Mesenchymal stem cell (in vitro differentiated cells and primary cell): ENCODE results near the gene BPIFB6.
"Not testable (repeated sequence)": the region's sequence is repeated elsewhere in the genome, so short reads cannot be mapped to it uniquely, and the experiment has no call there.

Experiments
- DNase-seq: peaks from one replicate; pipeline ENCODE4 v3.0.0-alpha.2; 2013
- H2AFZ ChIP-seq: one replicate; pipeline ENCODE4 v1.6.1; 2013; ENCODE audit warnings: low read depth, mild to moderate bottlenecking, control low read depth, inconsistent platforms, low read length, moderate library complexity
- H2AK5ac ChIP-seq: 2 replicates; pipeline ENCODE4 v1.6.1; 2013; ENCODE audit warnings: low read length, moderate library complexity, mild to moderate bottlenecking, inconsistent platforms; ENCODE audit not compliant: severe bottlenecking
- H2BK120ac ChIP-seq: one replicate; pipeline ENCODE4 v1.6.1; 2013; ENCODE audit warnings: low read depth, mild to moderate bottlenecking, inconsistent platforms, low read length, moderate library complexity
- H2BK12ac ChIP-seq, 2 experiments: one replicate each; pipeline ENCODE4 v1.6.1; 2013; ENCODE audit warnings: inconsistent platforms in 2 of 2, low read length in 2 of 2, mild to moderate bottlenecking in 2 of 2, moderate library complexity in 2 of 2, control low read depth in 1 of 2
- H2BK15ac ChIP-seq: one replicate; pipeline ENCODE4 v1.6.1; 2013; ENCODE audit warnings: mild to moderate bottlenecking, low read depth, inconsistent platforms; ENCODE audit not compliant: poor library complexity, severe bottlenecking
- H2BK5ac ChIP-seq: 2 replicates; pipeline ENCODE4 v1.6.1; 2013; ENCODE audit warnings: low read depth, mild to moderate bottlenecking, low read length, control low read depth, inconsistent platforms; ENCODE audit not compliant: poor library complexity, severe bottlenecking
- H3K14ac ChIP-seq, 2 experiments: one replicate each; pipeline ENCODE4 v1.6.1; 2013; ENCODE audit warnings: inconsistent platforms in 2 of 2, low read length in 2 of 2, control low read depth in 1 of 2, mild to moderate bottlenecking in 1 of 2, moderate library complexity in 1 of 2
- H3K18ac ChIP-seq, 2 experiments: one replicate each; pipeline ENCODE4 v1.6.1; 2013; ENCODE audit warnings: inconsistent platforms in 2 of 2, low read length in 2 of 2, control low read depth in 1 of 2, low read depth in 1 of 2, mild to moderate bottlenecking in 1 of 2
- H3K23ac ChIP-seq, 2 experiments: one replicate each; pipeline ENCODE4 v1.6.1; 2013; ENCODE audit warnings: inconsistent platforms in 2 of 2, low read length in 2 of 2, mild to moderate bottlenecking in 2 of 2, moderate library complexity in 2 of 2, control low read depth in 1 of 2
- H3K27ac ChIP-seq: 2 replicates; pipeline ENCODE4 v1.5.1; 2013; ENCODE audit warnings: mild to moderate bottlenecking, moderate library complexity, low read length, control low read depth, inconsistent platforms; ENCODE audit not compliant: poor library complexity, severe bottlenecking
- H3K27me3 ChIP-seq, 2 experiments: 2 replicates each; pipeline versions ENCODE4 v1.6.1 to v1.7.0; 2013; ENCODE audit warnings: low read length in 2 of 2, mild to moderate bottlenecking in 2 of 2, moderate library complexity in 2 of 2, control low read depth in 1 of 2, inconsistent platforms in 1 of 2; ENCODE audit not compliant: control insufficient read depth in 1 of 2, insufficient read depth in 1 of 2
- H3K36me3 ChIP-seq, 2 experiments: 2 replicates each; pipeline versions ENCODE4 v1.6.1 to v1.7.0; 2013; ENCODE audit warnings: low read length in 2 of 2, control low read depth in 1 of 2, inconsistent platforms in 1 of 2, low read depth in 1 of 2, mild to moderate bottlenecking in 1 of 2; ENCODE audit not compliant: insufficient read depth in 2 of 2, control insufficient read depth in 1 of 2
- H3K4ac ChIP-seq, 2 experiments: one replicate each; pipeline ENCODE4 v1.6.1; 2013; ENCODE audit warnings: inconsistent platforms in 2 of 2, low read length in 2 of 2, mild to moderate bottlenecking in 2 of 2, moderate library complexity in 2 of 2, control low read depth in 1 of 2, low read depth in 1 of 2
- H3K4me1 ChIP-seq: 2 replicates; pipeline ENCODE4 v1.6.1; 2013; ENCODE audit warnings: low read depth, low read length, control low read depth; ENCODE audit not compliant: control insufficient read depth, insufficient read depth
- H3K4me2 ChIP-seq: 2 replicates; pipeline ENCODE4 v1.6.1; 2013; ENCODE audit warnings: low read length, mild to moderate bottlenecking, inconsistent platforms; ENCODE audit not compliant: poor library complexity, severe bottlenecking
- H3K4me3 ChIP-seq, 2 experiments: 2 replicates each; pipeline versions ENCODE4 v1.5.1 to v1.7.0; 2013; ENCODE audit warnings: low read length in 2 of 2, mild to moderate bottlenecking in 2 of 2, control low read depth in 1 of 2, low read depth in 1 of 2; ENCODE audit not compliant: insufficient read depth in 1 of 2
- H3K79me1 ChIP-seq: replicated peaks from 2 replicates; pipeline ENCODE4 v1.6.1; 2013; ENCODE audit warnings: mild to moderate bottlenecking, control low read depth, low read length, inconsistent platforms; ENCODE audit not compliant: poor library complexity, severe bottlenecking
- H3K9ac ChIP-seq: 2 replicates; pipeline ENCODE4 v1.7.0; 2013; ENCODE audit warnings: mild to moderate bottlenecking, low read length, moderate library complexity
- H3K9me3 ChIP-seq: 2 replicates; pipeline ENCODE4 v1.7.0; 2013; ENCODE audit warnings: mild to moderate bottlenecking, low read length; ENCODE audit not compliant: control insufficient read depth
- H4K8ac ChIP-seq: one replicate; pipeline ENCODE4 v1.6.1; 2013; ENCODE audit warnings: inconsistent platforms, mild to moderate bottlenecking, low read length, moderate library complexity
- H4K91ac ChIP-seq: one replicate; pipeline ENCODE4 v1.6.1; 2013; ENCODE audit warnings: mild to moderate bottlenecking, low read length, inconsistent platforms
- WGBS: methylation state at CpG from one replicate; pipeline ENCODE4 v1.1.7; 2013; ENCODE audit warnings: mixed read lengths; 5-methylcytosine and 5-hydroxymethylcytosine counted together

Gene BPIFB6

DNA sequence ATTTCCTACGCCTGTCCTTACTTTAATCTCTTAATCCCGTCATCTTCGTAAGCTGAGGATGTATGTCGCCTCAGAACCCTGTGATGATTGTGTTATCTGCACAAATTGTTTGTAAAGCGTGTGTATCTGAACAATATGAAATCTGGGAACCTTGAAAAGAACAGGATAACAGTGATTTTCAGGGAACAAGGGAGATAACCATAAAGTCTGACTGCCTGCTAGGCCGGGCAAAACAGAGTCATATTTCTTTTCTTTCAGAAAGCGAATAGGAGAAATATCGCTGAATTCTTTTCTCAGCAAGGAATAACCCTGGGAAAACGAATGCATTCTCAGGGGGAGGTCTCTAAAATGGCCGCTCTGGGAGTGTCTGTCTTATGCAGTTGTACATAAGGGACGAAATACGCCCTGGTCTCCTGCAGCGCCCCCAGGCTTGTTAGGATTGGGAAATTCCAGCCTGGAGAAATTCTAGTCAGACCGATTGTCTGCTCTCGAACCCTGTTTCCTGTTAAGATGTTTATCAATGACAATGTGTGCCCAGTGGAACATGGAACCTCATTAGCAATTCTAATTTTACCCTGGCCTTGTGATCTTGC lies 13.8 kb downstream of the BPIFB6 start:
- H3K79me1 ChIP-seq, result not testable (repeated sequence)

DNA sequence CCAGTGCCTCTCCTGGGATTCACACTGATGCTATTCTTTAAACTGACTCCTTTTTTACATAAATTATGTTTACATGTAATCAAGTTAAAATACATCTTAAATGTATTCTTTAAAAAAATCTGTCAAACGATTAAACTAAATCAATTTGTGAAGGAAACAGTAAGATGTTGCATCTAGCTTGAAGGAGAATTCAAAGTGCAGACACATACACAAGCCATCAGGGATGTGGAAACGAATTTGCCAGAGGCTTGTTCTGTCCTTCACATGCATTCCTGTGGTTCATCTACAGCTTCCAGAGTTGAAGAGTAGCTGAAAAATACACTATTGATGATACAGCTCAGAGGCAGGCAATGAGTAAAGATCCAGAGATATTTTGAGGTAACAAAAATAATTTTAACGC lies 15.0 kb downstream of the BPIFB6 start:
- Histone ChIP-seq H2BK120ac (no peak overlapping the region), H3K9ac (no peak overlapping the region), H3K4me3 (no peak overlapping the region), H4K8ac (no peak overlapping the region), H2BK12ac (no peak overlapping the region), H2AK5ac (no peak overlapping the region), H3K36me3 (no peaks in the 10 kb centered on the region), H4K91ac (no peak overlapping the region), H3K4ac (no peak overlapping the region), H3K27ac (no peak overlapping the region), H3K79me1 (no peaks in the 10 kb centered on the region), H3K27me3 (peaks cover 0 to 8% of the 10 kb centered on the region in 2 experiments), H3K9me3 (peaks cover 9% of the 10 kb centered on the region), H3K23ac (no peak overlapping the region), H2BK5ac (no peak overlapping the region), H3K14ac (no peak overlapping the region), H2BK15ac (no peak overlapping the region), H3K18ac (no peak overlapping the region), H2AFZ (no peak overlapping the region), H3K4me2 (no peak overlapping the region), H3K4me1 (no peaks in the 10 kb centered on the region)
- no peak for DNase-seq
- WGBS, result 68% methylated on average over 2 of the region's 3 CpGs

More for the DNA sequence above, 13.8 kb downstream of the BPIFB6 start:
- not testable (repeated sequence) for H3K27ac ChIP-seq, H2AK5ac ChIP-seq, H3K36me3 ChIP-seq, H2AFZ ChIP-seq, H3K9ac ChIP-seq, H2BK120ac ChIP-seq, H4K8ac ChIP-seq, H3K4ac ChIP-seq, H3K4me3 ChIP-seq, H3K18ac ChIP-seq, H2BK5ac ChIP-seq, H2BK12ac ChIP-seq, H3K27me3 ChIP-seq, H3K4me1 ChIP-seq, H3K23ac ChIP-seq, H2BK15ac ChIP-seq, H4K91ac ChIP-seq, DNase-seq, H3K14ac ChIP-seq, H3K9me3 ChIP-seq, H3K4me2 ChIP-seq
- 77% methylated on average over 15 of the region's 15 CpGs for WGBS

DNA sequence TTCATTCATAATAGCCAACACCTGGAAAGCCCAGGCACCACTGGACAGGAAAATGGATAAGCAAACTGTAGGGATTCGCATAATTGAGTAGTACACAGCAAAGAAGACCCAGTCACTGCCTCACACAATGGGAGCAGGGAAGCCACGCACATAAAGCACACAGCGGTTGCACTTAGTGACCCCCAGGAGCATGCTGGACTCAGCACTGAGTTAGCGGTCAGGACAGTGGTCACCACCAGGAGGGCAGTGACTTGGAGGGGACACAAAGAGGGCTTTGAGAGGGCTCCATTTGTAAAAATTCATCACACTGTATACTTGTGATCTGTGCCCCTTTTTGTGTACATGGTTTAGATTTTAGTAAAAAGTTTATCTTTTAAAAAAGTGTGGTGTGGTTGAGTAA lies 19.9 kb downstream of the BPIFB6 start:
- H2BK120ac ChIP-seq, result no peak overlapping the region
- no peak overlapping the region for H3K9ac ChIP-seq
- DNase-seq, result no peak
- no peak overlapping the region for H2AK5ac ChIP-seq
- H3K27ac ChIP-seq, result no peak overlapping the region
- H3K18ac ChIP-seq, result no peak overlapping the region
- no peaks in the 10 kb centered on the region for H3K4me1 ChIP-seq
- no peaks in the 10 kb centered on the region for H3K36me3 ChIP-seq
- no peak overlapping the region for H3K4me3 ChIP-seq
- no peak overlapping the region for H4K91ac ChIP-seq
- H3K4ac ChIP-seq, result no peak overlapping the region
- no peak overlapping the region for H3K23ac ChIP-seq
- H3K4me2 ChIP-seq, result no peak overlapping the region
- 80% methylated on average over 4 of the region's 4 CpGs for WGBS
- H3K14ac ChIP-seq, result no peak overlapping the region
- no peak overlapping the region for H2BK15ac ChIP-seq
- peaks cover 21 to 39% of the 10 kb centered on the region in 2 experiments for H3K27me3 ChIP-seq
- H4K8ac ChIP-seq, result no peak overlapping the region
- H2BK12ac ChIP-seq, result no peak overlapping the region
- no peak overlapping the region for H2BK5ac ChIP-seq
- H2AFZ ChIP-seq, result no peak overlapping the region
- H3K9me3 ChIP-seq, result peaks cover 3% of the 10 kb centered on the region
- no peaks in the 10 kb centered on the region for H3K79me1 ChIP-seq

DNA sequence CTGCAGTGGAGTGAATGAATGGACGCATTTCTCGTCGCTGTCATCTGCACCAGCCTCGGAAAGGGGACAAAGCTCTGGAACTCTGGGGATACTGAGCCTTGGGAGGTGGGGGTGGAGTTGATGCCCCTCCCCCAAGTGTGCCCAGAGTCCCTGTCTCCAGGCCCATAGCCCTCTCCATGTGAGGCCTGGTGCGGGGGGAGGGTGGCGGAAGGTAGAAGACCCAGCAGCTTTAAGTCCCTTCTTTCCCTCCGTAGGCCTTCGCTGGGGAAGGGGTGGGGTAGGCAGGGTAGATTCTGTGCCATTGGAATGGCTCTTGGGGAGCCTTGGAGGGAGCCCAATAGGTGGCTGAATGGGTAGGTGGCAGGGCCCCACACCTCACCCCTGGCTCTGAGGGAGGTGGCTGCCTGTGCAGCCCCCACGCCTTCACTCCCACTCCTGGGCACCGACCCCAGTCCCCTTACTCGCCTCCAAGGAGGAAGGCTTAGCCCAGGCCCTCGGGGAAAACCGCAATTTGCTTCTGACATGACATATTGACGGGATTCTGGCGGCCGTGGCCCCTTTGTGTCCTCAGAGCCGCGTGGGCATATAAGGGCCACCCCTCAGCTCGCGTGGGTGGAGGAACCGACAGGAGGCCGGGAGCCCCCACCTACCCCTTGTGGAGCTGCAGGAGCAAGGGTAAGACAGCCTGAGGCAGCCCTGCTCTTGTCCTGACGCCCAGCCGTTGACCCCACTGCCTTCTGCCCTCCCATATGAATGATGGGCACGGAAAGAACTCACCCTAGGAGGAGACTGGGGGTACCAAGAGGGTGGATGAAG lies 22.1 kb downstream of the BPIFB6 start, which contains the start of gene BPIFB3:
Gene BPIFB3 (plus strand): TSS at position 613 of the 816 bp plus-strand sequence. CDS start 1,533 bp downstream, outside the sequence.
- Histone ChIP-seq H2BK120ac (no peak within 1 kb of the TSS), H2BK12ac (no peak within 1 kb of the TSS), H2BK15ac (no peak within 1 kb of the TSS), H3K36me3 (no peaks in the 10 kb centered on the region), H2AFZ (no peak within 1 kb of the TSS), H3K27ac (no peak within 1 kb of the TSS), H3K4me2 (no peak within 1 kb of the TSS), H3K4ac (no peak within 1 kb of the TSS), H2BK5ac (no peak within 1 kb of the TSS), H2AK5ac (no peak within 1 kb of the TSS), H4K8ac (no peak within 1 kb of the TSS), H3K9ac (no peak within 1 kb of the TSS), H3K4me1 (no peaks in the 10 kb centered on the region), H3K23ac (no peak within 1 kb of the TSS), H3K79me1 (no peaks in the 10 kb centered on the region), H3K14ac (no peak within 1 kb of the TSS), H4K91ac (no peak within 1 kb of the TSS), H3K27me3 (peaks cover 26 to 55% of the 10 kb centered on the region in 2 experiments), H3K18ac (no peak within 1 kb of the TSS), H3K4me3 (no peak within 1 kb of the TSS), H3K9me3 (no peaks in the 10 kb centered on the region)
- no peak for DNase-seq
- 80% methylated on average over 23 of the region's 25 CpGs for WGBS
